ENCODE results near the gene KCNS3. TPM values are rescaled to one million over a fixed set of nuclear protein-coding genes. Genes with fewer than 3 reads are reported as not detected.

Gene KCNS3
- total and polyA plus RNA-seq, 5 experiments from 2014 or later = not detected

- POLR2A ChIA-PET = no interaction called here
- Mint-ChIP-seq H3K36me3 (no peaks in the 10 kb centered on the region), H3K4me1 (no peaks in the 10 kb centered on the region), H3K27me3 (peaks cover 0 to 28% (median 7%) of the 10 kb centered on the region in 5 donors), H3K4me3 (no peak overlapping the region), H3K27ac (no peak overlapping the region), H3K9me3 (peaks cover 0 to 9% (median 2%) of the 10 kb centered on the region in 9 donors)
- DNase-seq (no peak), ATAC-seq (no peak)
These were observed 52.3 kb downstream of the KCNS3 start for GRCh38 chr2:17930773-17931172.

- no peak overlapping the region for H3K27ac Mint-ChIP-seq
- H3K36me3 Mint-ChIP-seq = peaks cover 0 to under 1% (median 0%) of the 10 kb centered on the region in 3 donors
- POLR2A ChIA-PET = no interaction called here
- no peak for ATAC-seq
- peaks cover 0 to 32% (median 3%) of the 10 kb centered on the region in 5 donors for H3K27me3 Mint-ChIP-seq
- no peaks in the 10 kb centered on the region for H3K4me1 Mint-ChIP-seq
- no peak overlapping the region for H3K4me3 Mint-ChIP-seq
- no peak for DNase-seq
- H3K9me3 Mint-ChIP-seq = peaks cover 0 to 7% (median 2%) of the 10 kb centered on the region in 9 donors
These were observed 54.8 kb downstream of the KCNS3 start for GRCh38 chr2:17933256-17933655.

GRCh38 chr2:17934721-17935120 is 56.3 kb downstream of the KCNS3 start:
- ATAC-seq = no peak
- no peak overlapping the region for H3K4me3 Mint-ChIP-seq

GRCh38 chr2:17935242-17935885 is 56.9 kb downstream of the KCNS3 start:
- H3K27me3 Mint-ChIP-seq = peaks cover 0 to 28% (median 8%) of the 10 kb centered on the region in 5 donors
- no peak overlapping the region for H3K4me3 Mint-ChIP-seq
- no peak for DNase-seq
- peaks cover 0 to 14% (median 2%) of the 10 kb centered on the region in 9 donors for H3K9me3 Mint-ChIP-seq
- POLR2A ChIA-PET = no interaction called here
- no peaks in the 10 kb centered on the region for H3K4me1 Mint-ChIP-seq
- no peak overlapping the region for H3K27ac Mint-ChIP-seq
- ATAC-seq = no peak
- peaks cover 0 to 5% (median 0%) of the 10 kb centered on the region in 3 donors for H3K36me3 Mint-ChIP-seq

More at GRCh38 chr2:17934721-17935120, 56.3 kb downstream of the KCNS3 start:
- Mint-ChIP-seq H3K36me3 (peaks cover 0 to 5% (median 0%) of the 10 kb centered on the region in 3 donors), H3K27me3 (peaks cover 0 to 28% (median 9%) of the 10 kb centered on the region in 5 donors), H3K27ac (no peak overlapping the region), H3K4me1 (no peaks in the 10 kb centered on the region), H3K9me3 (peaks cover 0 to 13% (median 2%) of the 10 kb centered on the region in 9 donors)
- DNase-seq = no peak
- POLR2A ChIA-PET = no interaction called here

- Mint-ChIP-seq H3K27me3 (peaks cover 0 to 25% (median 6%) of the 10 kb centered on the region in 5 donors), H3K9me3 (peaks cover 0 to 14% (median 2%) of the 10 kb centered on the region in 9 donors), H3K27ac (no peak overlapping the region), H3K4me3 (no peak overlapping the region), H3K36me3 (peaks cover 0 to 5% (median 0%) of the 10 kb centered on the region in 3 donors), H3K4me1 (no peaks in the 10 kb centered on the region)
- POLR2A ChIA-PET = no interaction called here
- ATAC-seq (no peak), DNase-seq (no peak)
These were observed 58.1 kb downstream of the KCNS3 start for GRCh38 chr2:17936599-17936998.

GRCh38 chr2:17940091-17940630 is 61.7 kb downstream of the KCNS3 start:
- DNase-seq (no peak), ATAC-seq (no peak)
- H3K27ac Mint-ChIP-seq = no peak overlapping the region
- H3K4me3 Mint-ChIP-seq = no peak overlapping the region
- H3K4me1 Mint-ChIP-seq = no peaks in the 10 kb centered on the region
- H3K27me3 Mint-ChIP-seq = peaks cover 0 to 16% (median 8%) of the 10 kb centered on the region in 5 donors
- POLR2A ChIA-PET = no interaction called here
- H3K36me3 Mint-ChIP-seq = peaks cover 0 to 5% (median 0%) of the 10 kb centered on the region in 3 donors
- peaks cover 0 to 14% (median 2%) of the 10 kb centered on the region in 9 donors for H3K9me3 Mint-ChIP-seq

GRCh38 chr2:17943444-17943843 is 65.0 kb downstream of the KCNS3 start:
- H3K27ac Mint-ChIP-seq = no peak overlapping the region
- POLR2A ChIA-PET = no interaction called here
- H3K27me3 Mint-ChIP-seq = peaks cover 0 to 16% (median 2%) of the 10 kb centered on the region in 5 donors
- peaks cover 0 to 2% (median 0%) of the 10 kb centered on the region in 3 donors for H3K36me3 Mint-ChIP-seq
- ATAC-seq = no peak
- no peak overlapping the region for H3K4me3 Mint-ChIP-seq
- H3K9me3 Mint-ChIP-seq = peaks cover 0 to 11% (median 6%) of the 10 kb centered on the region in 9 donors
- peaks cover 0 to 2% (median 0%) of the 10 kb centered on the region in 4 donors for H3K4me1 Mint-ChIP-seq
- DNase-seq = no peak

- no peak overlapping the region for H3K27ac Mint-ChIP-seq
These were observed 68.6 kb downstream of the KCNS3 start for GRCh38 chr2:17947113-17947512.

GRCh38 chr2:17950006-17950405 is 71.5 kb downstream of the KCNS3 start:
- H3K36me3 Mint-ChIP-seq = no peaks in the 10 kb centered on the region
- POLR2A ChIA-PET = no interaction called here
- ATAC-seq (no peak), DNase-seq (no peak)
- peaks cover 0 to 2% (median 0%) of the 10 kb centered on the region in 4 donors for H3K4me1 Mint-ChIP-seq
- peaks cover 0 to 11% (median 0%) of the 10 kb centered on the region in 9 donors for H3K9me3 Mint-ChIP-seq
- peaks cover 0 to 20% (median 4%) of the 10 kb centered on the region in 5 donors for H3K27me3 Mint-ChIP-seq
- no peak overlapping the region for H3K4me3 Mint-ChIP-seq
- no peak overlapping the region for H3K27ac Mint-ChIP-seq

More at GRCh38 chr2:17947113-17947512, 68.6 kb downstream of the KCNS3 start:
- Mint-ChIP-seq H3K4me3 (no peak overlapping the region), H3K27me3 (peaks cover 0 to 20% (median 6%) of the 10 kb centered on the region in 5 donors), H3K4me1 (peaks cover 0 to 2% (median 0%) of the 10 kb centered on the region in 4 donors), H3K9me3 (peaks cover 0 to 11% (median 0%) of the 10 kb centered on the region in 9 donors), H3K36me3 (no peaks in the 10 kb centered on the region)
- no peak for ATAC-seq
- no peak for DNase-seq
- POLR2A ChIA-PET = no interaction called here

GRCh38 chr2:17951563-17951962 is 73.1 kb downstream of the KCNS3 start:
- POLR2A ChIA-PET = no interaction called here
- ATAC-seq = no peak
- no peaks in the 10 kb centered on the region for H3K9me3 Mint-ChIP-seq
- H3K4me3 Mint-ChIP-seq = no peak overlapping the region
- no peaks in the 10 kb centered on the region for H3K36me3 Mint-ChIP-seq
- no peaks in the 10 kb centered on the region for H3K4me1 Mint-ChIP-seq
- peaks cover 0 to 18% (median 4%) of the 10 kb centered on the region in 5 donors for H3K27me3 Mint-ChIP-seq
- H3K27ac Mint-ChIP-seq = no peak overlapping the region
- no peak for DNase-seq

GRCh38 chr2:17958466-17959092 is 80.1 kb downstream of the KCNS3 start:
- DNase-seq (no peak), ATAC-seq (no peak)
- H3K4me3 Mint-ChIP-seq = no peak overlapping the region
- POLR2A ChIA-PET = no interaction called here
- H3K27ac Mint-ChIP-seq = no peak overlapping the region
- H3K9me3 Mint-ChIP-seq = peaks cover 0 to 11% (median 0%) of the 10 kb centered on the region in 9 donors
- peaks cover 0 to 13% (median 3%) of the 10 kb centered on the region in 5 donors for H3K27me3 Mint-ChIP-seq
- peaks cover 0 to 4% (median 0%) of the 10 kb centered on the region in 3 donors for H3K36me3 Mint-ChIP-seq
- peaks cover 0 to 4% (median 0%) of the 10 kb centered on the region in 4 donors for H3K4me1 Mint-ChIP-seq

- peaks cover 0 to 13% (median 3%) of the 10 kb centered on the region in 5 donors for H3K27me3 Mint-ChIP-seq
- POLR2A ChIA-PET = no interaction called here
- H3K36me3 Mint-ChIP-seq = peaks cover 0 to 4% (median 0%) of the 10 kb centered on the region in 3 donors
- DNase-seq = no peak
- no peak overlapping the region for H3K4me3 Mint-ChIP-seq
- H3K4me1 Mint-ChIP-seq = peaks cover 0 to 4% (median 0%) of the 10 kb centered on the region in 4 donors
- ATAC-seq = no peak
- H3K9me3 Mint-ChIP-seq = peaks cover 0 to 11% (median 0%) of the 10 kb centered on the region in 9 donors
- no peak overlapping the region for H3K27ac Mint-ChIP-seq
These were observed 80.9 kb downstream of the KCNS3 start for GRCh38 chr2:17959356-17959755.

- peaks cover 0 to 11% (median 0%) of the 10 kb centered on the region in 9 donors for H3K9me3 Mint-ChIP-seq
- peaks cover 0 to 4% (median 0%) of the 10 kb centered on the region in 3 donors for H3K36me3 Mint-ChIP-seq
- no peak overlapping the region for H3K27ac Mint-ChIP-seq
- peaks cover 0 to 13% (median 3%) of the 10 kb centered on the region in 5 donors for H3K27me3 Mint-ChIP-seq
- ATAC-seq = no peak
- DNase-seq = no peak
- POLR2A ChIA-PET = no interaction called here
- H3K4me3 Mint-ChIP-seq = no peak overlapping the region
- H3K4me1 Mint-ChIP-seq = peaks cover 0 to 4% (median 0%) of the 10 kb centered on the region in 4 donors
These were observed 81.4 kb downstream of the KCNS3 start for GRCh38 chr2:17959833-17960232.
